Natural killer cell (primary cell): ENCODE results near the gene COL5A1. TPM values are rescaled to one million over a fixed set of nuclear protein-coding genes. Genes with fewer than 3 reads are reported as not detected.

Source experiments
- ATAC-seq, 3 donors: fragments of 150-1000 bp in 2 of 3; fragments of 200-7000 bp in 1 of 3; cut with Tn5 transposase; 1 replicate in 1 of 3; 2 replicates in 2 of 3; pipeline ENCODE4 v1.10.0; 2021; ENCODE audit warnings: mild to moderate bottlenecking in 2 of 3, moderate library complexity in 2 of 3
- DNase-seq, 2 donors: peaks; one replicate each; pipeline versions ENCODE4 v3.0.0 to v3.0.0-alpha.2; 2013 to 2021; ENCODE audit warnings: mixed read lengths in 1 of 2
- H3K27ac ChIP-seq: one replicate; pipeline ENCODE4 v1.5.1; 2013; ENCODE audit warnings: mild to moderate bottlenecking, low read length
- H3K27me3 ChIP-seq: one replicate; pipeline ENCODE4 v1.6.1; 2013; ENCODE audit warnings: low read length; ENCODE audit not compliant: control insufficient read depth, insufficient read depth
- H3K36me3 ChIP-seq: one replicate; pipeline ENCODE4 v1.6.1; 2013; ENCODE audit warnings: low read length; ENCODE audit not compliant: control insufficient read depth, insufficient read depth
- H3K4me1 ChIP-seq: one replicate; pipeline ENCODE4 v1.6.1; 2013; ENCODE audit warnings: low read length; ENCODE audit not compliant: control insufficient read depth, insufficient read depth
- H3K4me3 ChIP-seq: one replicate; pipeline ENCODE4 v1.5.1; 2013; ENCODE audit warnings: low read length
- H3K9me3 ChIP-seq: one replicate; pipeline ENCODE4 v1.6.1; 2013; ENCODE audit warnings: low read length; ENCODE audit not compliant: control insufficient read depth, insufficient read depth
- H3K27ac Mint-ChIP-seq, 2 donors: one replicate each; pipeline ENCODE4 v1.8.0; 2022; ENCODE audit warnings: mild to moderate bottlenecking in 2 of 2, mixed read lengths in 2 of 2, moderate library complexity in 1 of 2
- H3K27me3 Mint-ChIP-seq, 2 donors: one replicate each; pipeline ENCODE4 v1.8.0; 2022; ENCODE audit warnings: low read depth in 2 of 2, mixed read lengths in 2 of 2
- H3K36me3 Mint-ChIP-seq: one replicate; pipeline ENCODE4 v1.8.0; 2022; ENCODE audit warnings: mixed read lengths
- H3K4me1 Mint-ChIP-seq, 2 donors: one replicate each; pipeline ENCODE4 v1.8.0; 2022; ENCODE audit warnings: mixed read lengths in 2 of 2
- H3K4me3 Mint-ChIP-seq: one replicate; pipeline ENCODE4 v1.8.0; 2022; ENCODE audit warnings: mild to moderate bottlenecking, moderate library complexity, mixed read lengths
- H3K9me3 Mint-ChIP-seq, 2 donors: one replicate each; pipeline ENCODE4 v1.8.0; 2022; ENCODE audit warnings: mixed read lengths in 2 of 2
- WGBS: methylation state at CpG from one replicate; pipeline ENCODE4 v1.1.7; 2013; ENCODE audit warnings: missing lambda C conversion rate; ENCODE audit not compliant: insufficient coverage; 5-methylcytosine and 5-hydroxymethylcytosine counted together
- intact Hi-C: fragments of 100-400 bp; cut with micrococcal nuclease; formaldehyde crosslinking; loops from one replicate; pipeline ENCODE4 v1.14.2; 2022
- total RNA-seq, 4 donors: library from RNA; stranded (reverse); fragments of 120-200 nt in 1 of 4; gene quantifications; one replicate each; pipeline versions ENCODE4 v1.2.3 to v1.2.4, GENCODE V29; 2013 to 2022
- TF ChIP-seq, protein P1 (sequence below): fragments of 200-600 bp; IDR thresholded peaks from one replicate; pipeline ENCODE4 v1.8.0; 2022; ENCODE audit warnings: antibody characterized with exemption

The COL5A1 gene
- total RNA-seq, 3 donors from 2014 or later (not counting 1 experiment from before 2014, with no cell fraction given): 0.11 to 0.28 (median 0.23) TPM

DNA sequence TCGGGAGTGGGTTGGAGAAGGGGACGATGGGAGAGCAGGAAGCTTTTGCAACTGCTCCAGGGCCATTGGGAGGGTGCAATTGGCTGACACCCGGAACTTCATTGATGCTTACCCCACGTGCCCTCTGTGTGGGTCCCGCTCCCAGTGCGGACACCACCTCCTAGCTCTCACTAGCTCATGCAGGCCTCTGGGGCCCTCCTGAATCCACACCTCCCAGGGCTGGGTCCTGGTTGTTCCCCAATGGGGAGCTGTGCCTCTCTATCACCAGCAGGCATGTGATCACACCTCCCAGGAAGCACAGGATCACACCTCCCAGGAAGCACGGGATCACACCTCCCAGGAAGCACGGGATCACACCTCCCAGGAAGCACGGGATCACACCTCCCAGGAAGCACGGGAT is 206.9 kb downstream of the COL5A1 start:
- Mint-ChIP-seq H3K4me3 (no peak overlapping the region), H3K27ac (no peak overlapping the region), H3K9me3 (no peaks in the 10 kb centered on the region), H3K36me3 (no peaks in the 10 kb centered on the region), H3K4me1 (no peaks in the 10 kb centered on the region), H3K27me3 (no peaks in the 10 kb centered on the region)
- H3K4me1 ChIP-seq: no peaks in the 10 kb centered on the region
- DNase-seq: no peak
- no peaks in the 10 kb centered on the region for H3K36me3 ChIP-seq
- intact Hi-C loops: no loop called here
- no peaks in the 10 kb centered on the region for H3K9me3 ChIP-seq
- H3K4me3 ChIP-seq: no peak overlapping the region
- no peaks in the 10 kb centered on the region for H3K27me3 ChIP-seq
- WGBS: 79% methylated on average over 6 of the region's 10 CpGs
- TF ChIP-seq, protein P1, sequence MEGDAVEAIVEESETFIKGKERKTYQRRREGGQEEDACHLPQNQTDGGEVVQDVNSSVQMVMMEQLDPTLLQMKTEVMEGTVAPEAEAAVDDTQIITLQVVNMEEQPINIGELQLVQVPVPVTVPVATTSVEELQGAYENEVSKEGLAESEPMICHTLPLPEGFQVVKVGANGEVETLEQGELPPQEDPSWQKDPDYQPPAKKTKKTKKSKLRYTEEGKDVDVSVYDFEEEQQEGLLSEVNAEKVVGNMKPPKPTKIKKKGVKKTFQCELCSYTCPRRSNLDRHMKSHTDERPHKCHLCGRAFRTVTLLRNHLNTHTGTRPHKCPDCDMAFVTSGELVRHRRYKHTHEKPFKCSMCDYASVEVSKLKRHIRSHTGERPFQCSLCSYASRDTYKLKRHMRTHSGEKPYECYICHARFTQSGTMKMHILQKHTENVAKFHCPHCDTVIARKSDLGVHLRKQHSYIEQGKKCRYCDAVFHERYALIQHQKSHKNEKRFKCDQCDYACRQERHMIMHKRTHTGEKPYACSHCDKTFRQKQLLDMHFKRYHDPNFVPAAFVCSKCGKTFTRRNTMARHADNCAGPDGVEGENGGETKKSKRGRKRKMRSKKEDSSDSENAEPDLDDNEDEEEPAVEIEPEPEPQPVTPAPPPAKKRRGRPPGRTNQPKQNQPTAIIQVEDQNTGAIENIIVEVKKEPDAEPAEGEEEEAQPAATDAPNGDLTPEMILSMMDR: no peak
- no peak overlapping the region for H3K27ac ChIP-seq
- no peak for ATAC-seq

DNA sequence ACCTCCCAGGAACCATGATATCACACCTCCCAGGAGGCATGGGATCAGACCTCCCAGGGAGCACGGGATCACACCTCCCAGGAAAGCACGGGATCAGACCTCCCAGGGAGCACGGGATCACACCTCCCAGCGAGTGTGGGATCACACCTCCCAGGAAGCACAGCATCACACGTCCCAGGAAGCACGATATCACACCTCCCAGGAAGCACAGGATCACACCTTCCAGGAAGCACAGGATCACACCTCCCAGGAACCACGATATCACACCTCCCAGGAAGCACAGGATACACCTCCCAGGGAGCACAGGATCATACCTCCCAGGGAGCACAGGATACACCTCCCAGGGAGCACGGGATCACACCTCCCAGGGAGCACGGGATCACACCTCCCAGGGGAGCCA is 209.0 kb downstream of the COL5A1 start:
- Mint-ChIP-seq H3K9me3 (no peaks in the 10 kb centered on the region), H3K27me3 (no peaks in the 10 kb centered on the region), H3K27ac (no peak overlapping the region), H3K4me1 (no peaks in the 10 kb centered on the region), H3K36me3 (no peaks in the 10 kb centered on the region), H3K4me3 (no peak overlapping the region)
- DNase-seq: no peak
- intact Hi-C loops: no loop called here
- Histone ChIP-seq H3K27ac (no peak overlapping the region), H3K4me3 (no peak overlapping the region), H3K9me3 (no peaks in the 10 kb centered on the region), H3K27me3 (no peaks in the 10 kb centered on the region), H3K4me1 (no peaks in the 10 kb centered on the region), H3K36me3 (no peaks in the 10 kb centered on the region)
- TF ChIP-seq, protein P1: no peak
- ATAC-seq: no peak
- WGBS: 94% methylated on average over 9 of the region's 9 CpGs

DNA sequence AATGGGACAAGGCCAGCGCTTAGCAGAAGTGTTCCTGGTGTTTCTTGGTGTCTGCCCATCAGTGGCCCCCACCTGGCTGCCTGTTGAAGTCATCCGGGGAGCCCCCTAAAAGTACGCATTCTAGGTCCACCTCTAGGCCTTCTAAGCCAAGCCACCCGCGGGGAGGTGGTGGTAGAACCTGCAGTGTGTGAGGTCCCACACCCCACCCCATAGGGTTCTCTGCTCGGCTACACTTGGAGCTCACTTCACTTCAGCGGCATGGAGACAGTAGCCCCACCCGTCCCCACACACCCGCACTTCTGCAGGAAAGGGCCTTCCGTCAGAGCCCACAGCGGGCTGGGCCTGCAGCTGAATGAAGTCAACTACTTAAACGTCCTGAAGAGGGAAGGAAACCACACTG is 209.4 kb downstream of the COL5A1 start:
- no peak overlapping the region for H3K27ac Mint-ChIP-seq
- 37% methylated on average over 12 of the region's 12 CpGs for WGBS

More for the DNA sequence above, 209.4 kb downstream of the COL5A1 start:
- Mint-ChIP-seq H3K9me3 (no peaks in the 10 kb centered on the region), H3K27me3 (no peaks in the 10 kb centered on the region), H3K4me1 (no peaks in the 10 kb centered on the region), H3K4me3 (no peak overlapping the region), H3K36me3 (no peaks in the 10 kb centered on the region)
- no peaks in the 10 kb centered on the region for H3K4me1 ChIP-seq
- no peaks in the 10 kb centered on the region for H3K27me3 ChIP-seq
- DNase-seq (no peak), ATAC-seq (peak; percentile 38 to 51 (median 38))
- intact Hi-C loops: no loop called here
- no peak overlapping the region for H3K27ac ChIP-seq
- H3K9me3 ChIP-seq: no peaks in the 10 kb centered on the region
- no peak overlapping the region for H3K4me3 ChIP-seq
- TF ChIP-seq, protein P1: no peak
- H3K36me3 ChIP-seq: no peaks in the 10 kb centered on the region
